Esophagus squamous epithelium (tissue), 4 donors: ENCODE measurements around the gene MAPKAPK3.

Experiments
- CTCF ChIP-seq, 6 experiments: fragments of 450-650 bp in 4 of 6; fragments of 200-600 bp in 2 of 6; sonication (generic) in 2 of 6; IDR thresholded peaks; one replicate each; pipeline ENCODE4 v1.5.1; 2016 to 2019; ENCODE audit warnings: antibody characterized with exemption in 6 of 6, mild to moderate bottlenecking in 4 of 6, moderate library complexity in 4 of 6
- POLR2A ChIP-seq, 4 donors: fragments of 450-650 bp; IDR thresholded peaks; one replicate each; pipeline ENCODE4 v1.6.1; 2017; ENCODE audit warnings: antibody characterized with exemption in 4 of 4, mild to moderate bottlenecking in 4 of 4, moderate library complexity in 3 of 4

- TF ChIP-seq CTCF (IDR thresholded peaks at IDR 0.05) (no peak), POLR2A (IDR thresholded peaks at IDR 0.05) (no peak)
These were observed 54.4 kb downstream of the MAPKAPK3 start for GRCh38 chr3:50671331-50671730.
